Activated CD4-positive, alpha-beta T cell treated with anti-CD3 and anti-CD28 coated beads, Interleukin-2, amount 50 U/mL, for 4 hours (primary cell): ENCODE data around the gene MRPS23.
A peak's percentile ranks its signal among the peaks of the same experiment; 100 is the strongest.
"Not testable (repeated sequence)": the region's sequence is repeated elsewhere in the genome, so short reads cannot be mapped to it uniquely, and the experiment has no call there.

Experiments used
- DNase-seq, 2 experiments: peaks; one replicate each; pipeline ENCODE4 v3.0.0-alpha.2; 2020

The MRPS23 gene

GRCh38 chr17:57861790-57862693 lies 12.2 kb upstream of the MRPS23 start:
- DNase-seq: no peak

GRCh38 chr17:57861000-57861789 lies 11.4 kb upstream of the MRPS23 start:
- peak; percentile 22 to 26 for DNase-seq

GRCh38 chr17:57860414-57860999 lies 10.7 kb upstream of the MRPS23 start:
- DNase-seq: no peak

GRCh38 chr17:57859601-57860413 lies 10.0 kb upstream of the MRPS23 start:
- no peak for DNase-seq

GRCh38 chr17:57858838-57859237 lies 9.0 kb upstream of the MRPS23 start:
- no peak for DNase-seq

GRCh38 chr17:57856792-57857620 lies 7.2 kb upstream of the MRPS23 start:
- DNase-seq: no peak

- DNase-seq: no peak
These were observed 5.7 kb upstream of the MRPS23 start for GRCh38 chr17:57855391-57856035.

GRCh38 chr17:57853695-57854094 lies 3.9 kb upstream of the MRPS23 start:
- no peak for DNase-seq

GRCh38 chr17:57852955-57853328 lies 3.1 kb upstream of the MRPS23 start:
- DNase-seq: no peak

- DNase-seq: no peak
These were observed 2.5 kb upstream of the MRPS23 start for GRCh38 chr17:57852092-57852954.

- DNase-seq: no peak
These were observed 526 bp downstream of the MRPS23 start for GRCh38 chr17:57849163-57849873.

- not testable (repeated sequence) for DNase-seq
These were observed 3.5 kb downstream of the MRPS23 start for GRCh38 chr17:57846056-57846945.

- no peak for DNase-seq
These were observed 7.6 kb downstream of the MRPS23 start for GRCh38 chr17:57842280-57842679.

GRCh38 chr17:57839571-57839923 lies 10.3 kb downstream of the MRPS23 start:
- no peak for DNase-seq

- no peak for DNase-seq
These were observed 10.8 kb downstream of the MRPS23 start for GRCh38 chr17:57838857-57839570.

- DNase-seq: no peak
These were observed 11.4 kb downstream of the MRPS23 start for GRCh38 chr17:57838453-57838852.

GRCh38 chr17:57835333-57835900 lies 14.4 kb downstream of the MRPS23 start:
- DNase-seq: no peak
